Ureter (tissue), 1 donor: Measurements from ENCODE around the gene USP43. TPM values are rescaled to one million over a fixed set of nuclear protein-coding genes. Genes with fewer than 3 reads are reported as not detected.

ENCODE experiments used
- total RNA-seq: library from RNA; stranded (reverse); gene quantifications from one replicate; pipeline ENCODE4 v1.2.4, GENCODE V29; 2023
- donor health status: DM: yes; HTN: yes; CAD: no.

The USP43 gene
- total RNA-seq, 1 donor from 2014 or later: 7.6 TPM

Other genes starting within 250 kb of the USP43 start
- gene STX8, start 69.7 kb upstream of the USP43 start, total RNA-seq: 75.9 TPM
- gene CFAP52, start 68.9 kb upstream of the USP43 start, total RNA-seq: not detected
- gene DHRS7C, start 146.1 kb downstream of the USP43 start, total RNA-seq: not detected
- not detected for gene GSG1L2, start 176.6 kb downstream of the USP43 start, total RNA-seq
- gene GLP2R, start 180.4 kb downstream of the USP43 start, total RNA-seq: 0.10 TPM